ENCODE results near the gene TMEM143.

The TMEM143 gene

GRCh38 chr19:48354332-48354992, 9.3 kb downstream of the TMEM143 start:
- no peak for DNase-seq

- no peak for DNase-seq
Observed at GRCh38 chr19:48353677-48354076, 10.1 kb downstream of the TMEM143 start.

- DNase-seq, result peak; percentile 82
Observed at GRCh38 chr19:48351341-48351752, 12.4 kb downstream of the TMEM143 start.

DNA sequence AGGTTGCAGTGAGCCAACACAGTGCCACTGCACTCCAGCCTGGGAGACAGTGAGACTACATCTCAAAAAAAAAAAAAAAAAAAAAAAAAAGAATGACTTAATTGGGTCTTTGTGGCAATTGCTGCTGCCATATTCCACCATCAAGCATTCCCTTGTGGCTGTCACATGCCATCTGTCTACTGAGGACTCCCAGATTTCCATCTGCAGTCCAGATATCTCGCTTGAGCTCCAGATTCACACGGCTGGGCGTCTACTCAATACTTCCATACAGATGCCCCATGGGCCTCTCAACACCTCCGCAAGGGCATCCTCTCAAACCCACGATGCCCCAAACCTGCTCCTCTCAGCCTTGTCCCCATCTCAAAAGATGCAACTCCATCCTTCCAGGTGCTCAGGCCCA, 12.9 kb downstream of the TMEM143 start:
- DNase-seq, result no peak

GRCh38 chr19:48348737-48349136, 15.0 kb downstream of the TMEM143 start:
- no peak for DNase-seq

GRCh38 chr19:48348045-48348444, 15.7 kb downstream of the TMEM143 start:
- DNase-seq, result no peak

DNA sequence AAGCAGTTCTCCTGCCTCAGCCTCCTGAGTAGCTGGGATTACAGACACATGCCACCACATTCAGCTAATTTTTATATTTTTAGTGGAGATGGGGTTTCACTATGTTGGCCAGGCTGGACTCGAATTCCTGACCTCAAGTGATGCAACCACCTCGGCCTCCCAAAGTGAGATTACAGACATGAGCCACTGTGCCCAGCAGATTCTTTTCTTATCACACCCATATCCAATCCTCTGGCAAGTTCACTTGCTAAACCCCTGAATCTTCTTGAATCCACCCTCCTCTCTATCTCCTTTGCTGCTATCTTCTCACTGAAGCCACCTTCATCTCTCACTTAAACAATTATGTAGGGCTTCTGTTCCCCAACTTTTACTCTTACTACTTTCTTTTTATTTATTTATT, 17.5 kb downstream of the TMEM143 start:
- no peak for DNase-seq

- no peak for DNase-seq
Observed at GRCh38 chr19:48344892-48345291, 18.8 kb downstream of the TMEM143 start.

- DNase-seq, result no peak
Observed at GRCh38 chr19:48342841-48343540, 20.7 kb downstream of the TMEM143 start.

DNA sequence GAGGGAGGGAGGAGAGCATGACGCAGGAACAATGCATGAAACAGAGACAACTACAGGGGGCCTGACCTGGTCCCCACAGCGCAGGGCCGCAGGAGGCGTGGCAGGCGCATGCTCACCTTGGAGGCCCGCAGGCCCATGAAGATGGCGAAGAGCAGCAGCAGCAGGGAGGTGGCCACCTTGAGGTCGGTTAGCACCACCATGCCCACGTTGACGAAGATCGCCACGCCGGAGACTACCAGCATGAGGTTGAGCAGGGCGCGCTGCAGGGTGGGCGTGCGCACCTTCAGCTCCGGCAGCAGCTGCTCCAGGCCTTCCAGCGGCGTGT, 21.4 kb downstream of the TMEM143 start:
- no peak for DNase-seq

DNA sequence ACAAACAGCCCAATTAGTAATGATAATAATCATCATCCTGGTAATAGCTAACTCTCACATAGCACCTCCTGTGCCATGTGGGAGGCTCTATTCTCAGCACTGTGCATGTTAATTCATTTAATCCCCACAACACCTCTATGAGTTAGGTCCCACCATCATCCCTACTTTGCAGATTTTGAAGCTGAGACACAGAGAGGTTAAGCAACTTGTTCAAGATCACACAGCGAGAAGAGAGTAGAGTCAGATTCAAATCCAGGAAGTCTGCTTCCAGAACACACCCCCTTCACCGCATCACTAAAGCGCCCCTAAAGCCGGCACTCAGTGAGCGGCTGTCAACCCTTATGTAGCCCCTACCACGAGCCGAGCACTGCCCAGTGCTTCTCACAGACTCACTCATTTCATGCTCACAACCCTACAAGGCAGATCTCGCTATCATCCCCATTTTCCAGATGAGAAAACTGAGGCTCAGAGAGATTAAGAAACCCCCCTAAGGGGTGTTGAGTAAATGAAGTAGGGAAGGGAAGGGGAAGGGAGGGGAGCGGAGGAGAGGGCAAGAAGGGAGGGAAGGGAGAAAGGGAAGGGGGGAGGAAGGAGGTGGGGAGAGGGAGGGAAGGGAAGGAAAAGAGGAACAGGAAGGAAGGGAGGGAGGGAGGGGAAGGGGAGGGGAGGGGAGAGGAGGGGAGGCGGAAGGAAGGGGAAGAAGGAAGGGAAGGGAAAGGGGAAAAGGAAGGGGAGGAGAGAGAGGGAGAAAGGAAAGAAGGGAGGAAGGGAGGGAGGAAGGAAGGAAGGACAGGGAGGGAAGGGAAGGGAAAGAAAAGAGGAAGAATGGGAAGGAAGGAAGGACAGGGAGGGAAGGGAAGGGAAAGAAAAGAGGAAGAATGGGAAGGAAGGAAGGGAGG, 22.0 kb downstream of the TMEM143 start:
- DNase-seq, result no peak

DNA sequence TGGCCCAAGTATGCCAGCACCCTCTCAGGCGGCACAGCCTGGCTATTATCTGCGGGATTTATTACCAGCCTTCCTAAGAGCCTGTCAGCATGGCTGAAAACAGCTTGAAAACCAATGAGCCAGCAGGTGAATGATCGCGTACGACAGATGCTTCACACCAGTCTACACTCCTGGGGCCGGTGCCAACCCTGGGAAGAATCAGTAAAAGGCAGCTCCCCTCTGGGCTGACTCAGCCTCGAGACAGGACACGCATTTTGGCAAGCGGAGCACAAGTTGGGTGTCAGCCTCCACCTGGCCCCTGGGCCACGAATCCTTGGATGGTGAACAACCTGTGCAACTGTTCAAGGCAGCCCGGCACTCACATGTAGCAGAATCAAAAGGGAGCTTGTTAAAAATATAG, 22.7 kb downstream of the TMEM143 start:
- DNase-seq, result no peak

- no peak for DNase-seq
Observed at GRCh38 chr19:48338802-48339503, 24.8 kb downstream of the TMEM143 start.

- DNase-seq, result no peak
Observed at GRCh38 chr19:48338253-48338755, 25.4 kb downstream of the TMEM143 start.

DNA sequence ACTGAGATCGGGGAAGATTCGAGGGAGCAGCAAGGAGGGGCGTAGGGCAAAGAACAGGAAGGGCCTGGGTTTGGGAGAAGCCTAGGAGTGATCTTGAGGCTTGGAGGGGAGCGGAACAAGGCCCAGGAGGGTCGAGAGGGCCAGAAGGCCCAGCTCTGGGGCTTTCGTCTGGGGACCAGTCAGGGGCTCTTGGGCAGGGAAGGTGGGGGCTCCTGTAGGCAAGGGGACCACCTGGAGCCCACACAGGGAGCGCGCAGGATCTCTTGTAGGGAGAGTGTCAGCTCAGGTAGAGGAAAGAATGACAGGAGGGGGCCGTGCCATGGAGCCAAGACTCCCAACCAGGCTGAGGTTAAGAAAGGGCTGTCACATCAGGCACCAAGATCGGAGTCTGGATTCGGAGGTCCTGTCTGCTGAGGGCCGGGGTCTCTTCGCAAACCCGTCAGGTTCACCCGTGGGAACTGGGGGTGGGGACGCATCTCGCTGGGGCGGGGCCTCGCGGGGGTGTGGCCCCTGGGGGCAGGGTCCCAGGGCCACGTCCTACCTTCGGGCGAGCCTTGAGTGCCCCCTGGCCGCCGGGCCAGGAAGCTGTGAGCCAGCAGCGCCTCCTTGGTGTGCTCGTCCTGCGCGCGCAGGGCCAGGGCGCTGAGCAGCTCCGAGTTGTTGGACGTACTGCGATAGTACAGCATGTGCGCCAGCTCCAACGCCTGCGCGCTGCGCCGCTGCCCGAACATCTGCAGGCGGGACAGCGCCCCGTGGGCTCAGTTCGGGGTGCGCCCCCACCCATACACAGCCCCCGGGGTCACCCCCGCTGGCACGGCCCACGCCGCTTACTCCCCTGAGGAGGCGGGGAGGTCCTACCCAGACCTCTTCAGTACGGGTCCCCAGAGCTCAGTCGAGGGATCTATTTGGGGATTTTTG, 30.0 kb downstream of the TMEM143 start:
- peak; percentile 95 for DNase-seq

DNA sequence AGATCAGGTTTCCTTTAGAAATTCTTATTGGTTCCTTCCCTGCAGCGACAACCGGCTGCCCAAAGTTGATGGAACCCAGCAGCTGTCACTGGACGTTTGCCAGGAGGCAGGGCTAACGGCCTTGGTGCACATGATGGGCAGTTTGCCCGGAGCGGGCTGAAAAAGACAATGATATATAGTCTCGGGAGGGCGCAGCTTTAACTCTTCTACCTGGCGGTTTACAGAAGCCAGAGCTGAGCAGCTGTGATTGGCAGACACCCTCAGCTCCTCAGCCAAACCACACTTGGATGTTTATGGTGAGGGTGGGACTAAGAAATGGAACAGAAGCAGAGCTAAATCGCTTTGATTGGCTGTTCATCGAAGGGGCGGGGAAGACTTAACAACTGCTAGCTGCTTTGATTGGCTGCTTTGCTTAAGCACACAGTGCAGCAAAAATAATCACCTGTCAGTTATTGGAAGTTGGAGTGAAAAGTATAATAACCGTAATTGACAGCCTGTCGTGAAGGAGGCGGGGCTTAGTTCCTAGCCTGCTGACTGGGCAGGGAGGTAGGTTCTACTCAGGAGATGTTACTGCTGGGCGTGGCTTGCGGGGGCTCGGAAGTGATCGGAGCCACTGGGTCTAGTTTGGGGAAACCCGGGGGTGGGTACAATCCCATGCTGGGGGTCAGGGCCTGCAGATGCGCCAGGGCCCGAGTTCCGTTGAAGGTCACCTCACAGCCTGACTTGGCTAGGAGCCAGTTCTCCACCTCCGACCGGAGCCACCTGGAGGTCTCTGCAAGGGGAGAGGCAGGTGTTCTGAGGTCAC, 30.9 kb downstream of the TMEM143 start:
- peak; percentile 99 for DNase-seq

GRCh38 chr19:48332351-48332661, 31.4 kb downstream of the TMEM143 start:
- no peak for DNase-seq

GRCh38 chr19:48330012-48330681, 33.6 kb downstream of the TMEM143 start:
- peak; percentile 92 for DNase-seq

DNA sequence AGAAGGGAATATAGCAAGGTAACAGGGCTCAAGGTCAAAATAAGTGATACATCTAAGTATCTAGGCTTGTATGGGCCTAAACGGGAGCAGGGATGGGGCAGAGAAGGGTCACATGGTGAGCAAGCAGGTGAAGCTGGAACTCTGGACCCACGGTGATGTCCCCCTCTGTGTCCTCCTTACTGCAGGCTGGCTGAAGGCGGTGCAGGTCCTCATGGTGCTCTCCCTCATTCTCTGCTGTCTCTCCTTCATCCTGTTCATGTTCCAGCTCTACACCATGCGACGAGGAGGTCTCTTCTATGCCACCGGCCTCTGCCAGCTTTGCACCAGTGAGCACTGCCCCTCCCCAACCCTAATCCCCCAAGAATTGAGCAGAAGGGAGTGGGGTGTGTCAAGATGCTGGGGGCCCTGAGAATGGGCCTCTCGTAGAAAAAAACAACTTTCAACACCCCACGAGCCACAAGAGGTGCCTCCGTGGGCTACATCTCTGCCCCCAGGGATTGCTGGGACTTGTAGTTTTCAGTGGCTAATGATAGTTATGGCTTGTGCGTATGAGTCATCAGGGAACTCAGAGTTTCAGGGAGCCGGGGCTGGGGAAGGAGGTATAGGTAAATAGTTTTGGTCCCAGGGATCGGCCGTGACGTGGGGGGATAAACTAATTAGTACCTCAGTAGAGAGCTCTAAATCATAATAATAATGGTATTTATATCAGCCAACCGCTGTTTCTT, 34.4 kb downstream of the TMEM143 start:
- DNase-seq, result peak; percentile 66

All from CD4-positive, alpha-beta T cell treated with Interleukin-10 for 1 hour (primary cell).